Measurements from ENCODE around the gene SPATA13. TPM values are rescaled to one million over a fixed set of nuclear protein-coding genes. Genes with fewer than 3 reads are reported as not detected.

SPATA13 gene
- total RNA-seq, 1 experiment from 2014 or later = 10.5 TPM

- no peak for TF ChIP-seq CTCF (IDR thresholded peaks at IDR 0.05; ENCODE audit: insufficient read depth in 1 of 2, low read depth in 1 of 2, low read length in 1 of 2, severe bottlenecking in 1 of 2, unreplicated experiment in 1 of 2)
- no peaks in the 10 kb centered on the region for H3K36me3 ChIP-seq (ENCODE audit: control insufficient read depth, insufficient read depth, low read length)
- DNase-seq = no peak
- no peak overlapping the region for H3K4me3 Mint-ChIP-seq (ENCODE audit: unreplicated experiment)
- no peaks in the 10 kb centered on the region for H3K4me1 ChIP-seq
- H3K9me3 ChIP-seq = no peaks in the 10 kb centered on the region
- intact Hi-C loops (cut with micrococcal nuclease; ENCODE audit: unreplicated experiment) = no loop called here
- H3K4me3 ChIP-seq (ENCODE audit: low read depth, low read length) = no peak overlapping the region
- H3K27me3 ChIP-seq (replicated peaks; ENCODE audit: control insufficient read depth, insufficient read depth, low read length) = no peaks in the 10 kb centered on the region
- BruUV-seq (replicated peaks) = no TSS peak
- H3K9me3 Mint-ChIP-seq (ENCODE audit: unreplicated experiment) = no peaks in the 10 kb centered on the region
- no peaks in the 10 kb centered on the region for H3K36me3 Mint-ChIP-seq (ENCODE audit: insufficient read depth, unreplicated experiment)
- no peaks in the 10 kb centered on the region for H3K4me1 Mint-ChIP-seq (ENCODE audit: low read depth, unreplicated experiment)
- no peak overlapping the region for H3K27ac Mint-ChIP-seq (ENCODE audit: unreplicated experiment)
- CTCF ChIA-PET = no interaction called here
- POLR2A ChIA-PET = no interaction called here
- no peaks in the 10 kb centered on the region for H3K27me3 Mint-ChIP-seq (ENCODE audit: insufficient read depth, unreplicated experiment)
Measured at GRCh38 chr13:24292481-24292880, 132.0 kb downstream of the SPATA13 start.

DNA sequence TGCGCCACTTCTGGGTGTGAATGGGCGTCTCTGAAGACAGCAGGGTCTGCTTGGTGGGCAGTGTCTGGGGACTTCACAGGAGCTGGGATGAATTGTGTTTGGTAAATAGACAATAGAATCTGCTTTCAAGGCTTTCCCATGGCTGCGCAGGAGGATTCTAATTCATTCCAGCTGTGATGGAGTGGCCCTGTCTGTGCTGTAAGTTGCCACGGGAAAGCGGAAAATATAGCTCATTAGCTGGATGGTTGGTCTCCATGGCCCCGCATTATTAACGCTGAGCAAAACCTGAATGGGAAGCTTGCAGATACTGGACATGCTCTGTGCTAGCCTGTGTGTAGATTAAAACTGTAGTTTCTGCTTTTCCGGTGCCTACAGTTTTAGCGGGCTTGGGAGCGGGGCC, 133.2 kb downstream of the SPATA13 start:
- no peaks in the 10 kb centered on the region for H3K36me3 ChIP-seq (ENCODE audit: control insufficient read depth, insufficient read depth, low read length)
- no peaks in the 10 kb centered on the region for H3K9me3 Mint-ChIP-seq (ENCODE audit: unreplicated experiment)
- H3K4me1 ChIP-seq = no peaks in the 10 kb centered on the region
- H3K4me3 ChIP-seq (ENCODE audit: low read depth, low read length) = no peak overlapping the region
- H3K27me3 ChIP-seq (replicated peaks; ENCODE audit: control insufficient read depth, insufficient read depth, low read length) = no peaks in the 10 kb centered on the region
- H3K27ac Mint-ChIP-seq (ENCODE audit: unreplicated experiment) = no peak overlapping the region
- H3K4me1 Mint-ChIP-seq (ENCODE audit: low read depth, unreplicated experiment) = no peaks in the 10 kb centered on the region
- DNase-seq = no peak
- no peaks in the 10 kb centered on the region for H3K36me3 Mint-ChIP-seq (ENCODE audit: insufficient read depth, unreplicated experiment)
- CTCF ChIA-PET = no interaction called here
- TF ChIP-seq CTCF (IDR thresholded peaks at IDR 0.05; ENCODE audit: insufficient read depth in 1 of 2, low read depth in 1 of 2, low read length in 1 of 2, severe bottlenecking in 1 of 2, unreplicated experiment in 1 of 2) = no peak
- no peaks in the 10 kb centered on the region for H3K9me3 ChIP-seq
- H3K27me3 Mint-ChIP-seq (ENCODE audit: insufficient read depth, unreplicated experiment) = no peaks in the 10 kb centered on the region
- POLR2A ChIA-PET = no interaction called here
- intact Hi-C loops (cut with micrococcal nuclease; ENCODE audit: unreplicated experiment) = no loop called here
- no TSS peak for BruUV-seq (replicated peaks)
- no peak overlapping the region for H3K4me3 Mint-ChIP-seq (ENCODE audit: unreplicated experiment)

DNA sequence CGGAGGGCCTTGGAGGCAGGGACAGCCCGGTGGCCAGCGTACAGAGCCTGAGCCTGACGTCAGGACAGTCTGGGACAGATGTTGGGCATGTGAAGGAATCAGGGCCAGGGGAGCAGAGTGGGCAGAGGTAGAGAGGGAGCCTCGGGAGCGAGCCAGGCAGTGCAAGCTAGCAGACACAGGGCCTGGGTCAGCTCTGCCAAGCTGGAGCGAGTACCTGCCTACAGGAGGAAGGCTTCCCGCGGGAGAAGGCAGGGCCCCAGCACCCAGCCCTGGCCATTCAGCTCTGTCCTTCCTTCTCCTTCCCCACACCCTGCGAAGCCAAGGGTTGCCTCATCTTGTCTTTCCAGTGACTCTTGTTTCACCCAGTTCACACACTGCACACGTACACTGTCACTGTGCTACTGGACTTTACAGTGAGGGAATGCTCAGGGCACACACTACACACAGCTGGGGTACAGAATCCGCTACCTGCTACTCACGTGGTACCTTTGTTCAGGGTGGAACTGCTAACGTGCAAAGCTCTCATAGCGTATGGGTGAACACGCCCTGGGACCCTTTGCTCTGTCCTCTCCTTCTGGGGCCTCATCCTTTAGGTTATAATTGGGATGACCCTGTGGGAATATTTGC, 139.1 kb downstream of the SPATA13 start:
- no peaks in the 10 kb centered on the region for H3K4me1 Mint-ChIP-seq (ENCODE audit: low read depth, unreplicated experiment)
- no peaks in the 10 kb centered on the region for H3K9me3 Mint-ChIP-seq (ENCODE audit: unreplicated experiment)
- no peaks in the 10 kb centered on the region for H3K4me1 ChIP-seq
- no peak overlapping the region for H3K4me3 ChIP-seq (ENCODE audit: low read depth, low read length)
- no peaks in the 10 kb centered on the region for H3K27me3 Mint-ChIP-seq (ENCODE audit: insufficient read depth, unreplicated experiment)
- H3K27me3 ChIP-seq (replicated peaks; ENCODE audit: control insufficient read depth, insufficient read depth, low read length) = no peaks in the 10 kb centered on the region
- peaks cover 10% of the 10 kb centered on the region for H3K36me3 Mint-ChIP-seq (ENCODE audit: insufficient read depth, unreplicated experiment)
- intact Hi-C loops (cut with micrococcal nuclease; ENCODE audit: unreplicated experiment) = no loop called here
- H3K27ac Mint-ChIP-seq (ENCODE audit: unreplicated experiment) = peak overlapping the region; percentile 43
- ChIA-PET CTCF (no interaction called here), POLR2A (no interaction called here)
- H3K9me3 ChIP-seq = no peaks in the 10 kb centered on the region
- H3K4me3 Mint-ChIP-seq (ENCODE audit: unreplicated experiment) = no peak overlapping the region
- BruUV-seq (replicated peaks) = no TSS peak
- no peak for DNase-seq
- no peak for TF ChIP-seq CTCF (IDR thresholded peaks at IDR 0.05; ENCODE audit: insufficient read depth in 1 of 2, low read depth in 1 of 2, low read length in 1 of 2, severe bottlenecking in 1 of 2, unreplicated experiment in 1 of 2)
- H3K36me3 ChIP-seq (ENCODE audit: control insufficient read depth, insufficient read depth, low read length) = peaks cover 2% of the 10 kb centered on the region

Measured in Caco-2 (cell line).